HL-60 (cell line): ENCODE data around the gene ATP10A.

Source experiments
- DNase-seq, 2 experiments: peaks; one replicate each; pipeline ENCODE4 v3.0.0-alpha.2; 2010 to 2020; ENCODE audit warnings: low read depth in 1 of 2, low spot score in 1 of 2
- H3K27ac ChIP-seq: fragments of 250-450 bp; sonication (Bioruptor Pico); replicated peaks from 2 replicates; pipeline ENCODE4 v1.5.1; 2020; ENCODE audit warnings: mild to moderate bottlenecking, moderate library complexity
- H3K27me3 ChIP-seq: fragments of 250-450 bp; sonication (Bioruptor Pico); 2 replicates; pipeline ENCODE4 v1.5.1; 2021; ENCODE audit warnings: mild to moderate bottlenecking, moderate library complexity; ENCODE audit not compliant: insufficient read depth, poor library complexity, severe bottlenecking
- H3K4me3 ChIP-seq: replicated peaks from 2 replicates; pipeline ENCODE4 v1.5.1; 2011; ENCODE audit warnings: mild to moderate bottlenecking, control low read depth, low read length; ENCODE audit not compliant: insufficient read depth
- GABPA ChIP-seq: IDR thresholded peaks from 2 replicates; pipeline ENCODE4 v1.6.1; 2012; ENCODE audit warnings: low read depth
- POLR2AphosphoS5 ChIP-seq: IDR thresholded peaks from 2 replicates; pipeline ENCODE4 v1.6.1; 2012; ENCODE audit warnings: low read depth
- SPI1 ChIP-seq: IDR thresholded peaks from 2 replicates; pipeline ENCODE4 v1.6.1; 2012; ENCODE audit warnings: low read depth, mild to moderate bottlenecking, borderline replicate concordance
- TF ChIP-seq, protein P1 (sequence below): IDR thresholded peaks from 2 replicates; pipeline ENCODE4 v1.6.1; 2012; ENCODE audit warnings: low read depth; ENCODE audit not compliant: insufficient replicate concordance
- TF ChIP-seq, protein P2 (sequence below): IDR thresholded peaks from one replicate; pipeline ENCODE4 v1.5.1; 2011; ENCODE audit warnings: low read length, control low read depth, inconsistent platforms; ENCODE audit not compliant: insufficient read depth

The ATP10A gene

GRCh38 chr15:25742776-25743547 lies 120.2 kb downstream of the ATP10A start:
- no peak for DNase-seq
- no peak overlapping the region for H3K27ac ChIP-seq
- H3K4me3 ChIP-seq: no peak overlapping the region
- H3K27me3 ChIP-seq: no peaks in the 10 kb centered on the region
- TF ChIP-seq SPI1 (no peak), POLR2AphosphoS5 (no peak), GABPA (no peak)
- TF ChIP-seq, protein P1, sequence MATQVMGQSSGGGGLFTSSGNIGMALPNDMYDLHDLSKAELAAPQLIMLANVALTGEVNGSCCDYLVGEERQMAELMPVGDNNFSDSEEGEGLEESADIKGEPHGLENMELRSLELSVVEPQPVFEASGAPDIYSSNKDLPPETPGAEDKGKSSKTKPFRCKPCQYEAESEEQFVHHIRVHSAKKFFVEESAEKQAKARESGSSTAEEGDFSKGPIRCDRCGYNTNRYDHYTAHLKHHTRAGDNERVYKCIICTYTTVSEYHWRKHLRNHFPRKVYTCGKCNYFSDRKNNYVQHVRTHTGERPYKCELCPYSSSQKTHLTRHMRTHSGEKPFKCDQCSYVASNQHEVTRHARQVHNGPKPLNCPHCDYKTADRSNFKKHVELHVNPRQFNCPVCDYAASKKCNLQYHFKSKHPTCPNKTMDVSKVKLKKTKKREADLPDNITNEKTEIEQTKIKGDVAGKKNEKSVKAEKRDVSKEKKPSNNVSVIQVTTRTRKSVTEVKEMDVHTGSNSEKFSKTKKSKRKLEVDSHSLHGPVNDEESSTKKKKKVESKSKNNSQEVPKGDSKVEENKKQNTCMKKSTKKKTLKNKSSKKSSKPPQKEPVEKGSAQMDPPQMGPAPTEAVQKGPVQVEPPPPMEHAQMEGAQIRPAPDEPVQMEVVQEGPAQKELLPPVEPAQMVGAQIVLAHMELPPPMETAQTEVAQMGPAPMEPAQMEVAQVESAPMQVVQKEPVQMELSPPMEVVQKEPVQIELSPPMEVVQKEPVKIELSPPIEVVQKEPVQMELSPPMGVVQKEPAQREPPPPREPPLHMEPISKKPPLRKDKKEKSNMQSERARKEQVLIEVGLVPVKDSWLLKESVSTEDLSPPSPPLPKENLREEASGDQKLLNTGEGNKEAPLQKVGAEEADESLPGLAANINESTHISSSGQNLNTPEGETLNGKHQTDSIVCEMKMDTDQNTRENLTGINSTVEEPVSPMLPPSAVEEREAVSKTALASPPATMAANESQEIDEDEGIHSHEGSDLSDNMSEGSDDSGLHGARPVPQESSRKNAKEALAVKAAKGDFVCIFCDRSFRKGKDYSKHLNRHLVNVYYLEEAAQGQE: no peak
- TF ChIP-seq, protein P2, sequence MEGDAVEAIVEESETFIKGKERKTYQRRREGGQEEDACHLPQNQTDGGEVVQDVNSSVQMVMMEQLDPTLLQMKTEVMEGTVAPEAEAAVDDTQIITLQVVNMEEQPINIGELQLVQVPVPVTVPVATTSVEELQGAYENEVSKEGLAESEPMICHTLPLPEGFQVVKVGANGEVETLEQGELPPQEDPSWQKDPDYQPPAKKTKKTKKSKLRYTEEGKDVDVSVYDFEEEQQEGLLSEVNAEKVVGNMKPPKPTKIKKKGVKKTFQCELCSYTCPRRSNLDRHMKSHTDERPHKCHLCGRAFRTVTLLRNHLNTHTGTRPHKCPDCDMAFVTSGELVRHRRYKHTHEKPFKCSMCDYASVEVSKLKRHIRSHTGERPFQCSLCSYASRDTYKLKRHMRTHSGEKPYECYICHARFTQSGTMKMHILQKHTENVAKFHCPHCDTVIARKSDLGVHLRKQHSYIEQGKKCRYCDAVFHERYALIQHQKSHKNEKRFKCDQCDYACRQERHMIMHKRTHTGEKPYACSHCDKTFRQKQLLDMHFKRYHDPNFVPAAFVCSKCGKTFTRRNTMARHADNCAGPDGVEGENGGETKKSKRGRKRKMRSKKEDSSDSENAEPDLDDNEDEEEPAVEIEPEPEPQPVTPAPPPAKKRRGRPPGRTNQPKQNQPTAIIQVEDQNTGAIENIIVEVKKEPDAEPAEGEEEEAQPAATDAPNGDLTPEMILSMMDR: no peak

DNA sequence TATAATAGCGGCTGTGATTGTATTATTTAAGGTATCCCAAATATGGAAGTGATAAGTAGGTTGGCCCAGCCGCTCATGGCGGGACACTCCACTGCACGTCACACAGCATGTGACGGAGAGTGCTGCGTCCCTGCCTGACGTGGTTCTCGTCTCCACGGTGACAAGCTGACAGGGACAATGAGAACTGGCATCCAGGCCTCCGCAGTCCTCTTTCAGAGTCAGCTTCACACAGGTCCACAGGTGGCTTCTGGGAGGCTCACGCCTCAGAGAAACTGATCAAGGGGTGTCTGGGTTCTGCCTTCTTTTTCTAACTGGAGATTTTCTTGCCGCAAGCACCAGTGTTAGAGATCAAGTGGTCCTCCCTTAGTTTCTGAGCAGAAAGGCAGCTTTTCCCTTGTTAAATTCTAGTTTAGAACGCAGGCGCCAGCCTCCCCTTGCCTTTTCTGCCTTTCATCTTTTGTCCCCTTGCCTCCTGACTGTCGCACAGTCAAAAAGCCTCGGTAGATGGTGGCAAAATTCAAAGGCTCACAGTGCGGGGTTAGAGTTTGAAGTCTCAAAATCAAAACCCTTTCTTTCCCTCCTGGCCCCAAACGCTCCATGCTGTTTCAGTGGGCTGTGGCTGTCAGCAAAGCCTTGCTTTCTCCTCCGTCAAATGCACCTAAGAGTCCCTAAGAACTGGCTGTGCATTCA lies 120.9 kb downstream of the ATP10A start:
- Histone ChIP-seq H3K27me3 (no peaks in the 10 kb centered on the region), H3K4me3 (no peak overlapping the region), H3K27ac (no peak overlapping the region)
- no peak for DNase-seq
- no peak for TF ChIP-seq POLR2AphosphoS5
- TF ChIP-seq, protein P2: no peak
- TF ChIP-seq SPI1: no peak

GRCh38 chr15:25741256-25741580 lies 121.9 kb downstream of the ATP10A start:
- Histone ChIP-seq H3K4me3 (no peak overlapping the region), H3K27ac (no peak overlapping the region), H3K27me3 (no peaks in the 10 kb centered on the region)
- TF ChIP-seq GABPA: no peak
- TF ChIP-seq SPI1: peak; percentile 8; the same call in 1 of the 2 replicates
- peak in 1 of 2 experiments; percentile 38 for DNase-seq

- H3K27ac ChIP-seq: no peak overlapping the region
- TF ChIP-seq, protein P2: no peak
- TF ChIP-seq, protein P1: no peak
- TF ChIP-seq GABPA: no peak
- no peak for TF ChIP-seq SPI1
- TF ChIP-seq POLR2AphosphoS5: no peak
- DNase-seq: no peak
- H3K4me3 ChIP-seq: no peak overlapping the region
- H3K27me3 ChIP-seq: no peaks in the 10 kb centered on the region
Measured at GRCh38 chr15:25740383-25741255, 122.5 kb downstream of the ATP10A start.
